Measurements from ENCODE around the gene PXDN. TPM values are rescaled to one million over a fixed set of nuclear protein-coding genes. Genes with fewer than 3 reads are reported as not detected.

PXDN gene
- total RNA-seq, 4 donors from 2014 or later, result 9.0 to 46.2 (median 18.5) TPM

DNA sequence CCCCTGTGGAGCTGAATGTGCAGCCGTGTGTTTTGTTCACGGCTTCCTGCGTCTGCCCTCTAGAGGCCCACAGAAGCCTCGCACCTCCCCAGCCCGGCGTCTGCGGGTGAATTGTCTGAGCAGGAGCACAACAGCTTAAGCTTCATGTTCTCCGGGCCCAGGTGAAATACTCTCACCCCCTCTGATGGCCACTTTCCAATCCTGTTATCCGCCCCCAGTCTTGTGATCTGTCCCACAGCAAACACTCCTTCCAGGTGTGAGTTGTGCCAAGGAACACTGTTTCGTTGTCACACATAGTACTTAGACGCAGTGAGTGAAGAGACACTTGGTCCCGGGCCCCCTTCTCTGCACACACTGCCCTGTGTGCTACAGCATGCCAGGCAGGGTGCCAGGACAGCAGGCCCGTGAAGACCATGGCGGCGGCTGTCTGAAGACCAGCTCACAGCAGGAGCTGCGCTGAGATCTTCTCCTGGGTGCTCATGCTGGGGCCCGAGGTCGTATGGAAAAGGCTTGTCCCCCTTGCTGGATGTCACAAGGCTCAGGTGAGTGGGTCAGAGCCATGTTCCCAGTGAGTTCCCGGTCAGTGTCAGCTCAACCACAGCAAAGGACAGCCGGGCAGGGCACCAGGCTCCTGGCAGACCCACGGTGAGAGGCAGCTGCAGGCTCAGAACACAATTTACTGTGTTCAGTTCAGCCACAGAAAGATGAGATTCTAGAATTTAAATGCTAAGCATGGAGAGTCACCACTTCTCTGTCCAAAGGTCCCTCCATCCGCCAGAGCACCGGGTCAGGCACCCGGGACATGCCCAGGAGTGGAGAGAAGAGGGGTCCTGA lies 6.8 kb upstream of the PXDN start:
- Histone ChIP-seq H3K4me3 (no peak overlapping the region), H3K36me3 (no peaks in the 10 kb centered on the region), H3K4me1 (peaks cover 0 to 2% (median 0%) of the 10 kb centered on the region in 4 donors), H3K27ac (no peak overlapping the region), H3K27me3 (no peaks in the 10 kb centered on the region), H3K9me3 (no peaks in the 10 kb centered on the region)
- in situ Hi-C loops (cut with MboI; ENCODE audit: low pct_ligation_motif_present in 1 of 4, low pct_unique_long_range_greater_than_20kb in 1 of 4, low sequenced_read_pairs in 3 of 4) (loop anchor here in 1 of 4 donors (25.0 kb wide), 1 partner anchor 164 kb away; no protein-coding TSS in a partner anchor), intact Hi-C loops (cut with DNase I; ENCODE audit: low total_unique reads) (loop anchor here (1.0 to 10.0 kb wide), 3 partner anchors 64 to 197 kb away; no protein-coding TSS in a partner anchor)
- WGBS, 2 donors (ENCODE audit: low coverage in 1 of 2), result 34% methylated on average over 18 of the region's 24 CpGs; no CpG with 5 or more reads in 1 of the 2 donors
- TF ChIP-seq CTCF (IDR thresholded peaks at IDR 0.05) (peak; percentile 73 to 84 (median 75)), EP300 (IDR thresholded peaks at IDR 0.05; ENCODE audit: low read depth) (no peak)
- DNase-seq, result peak; percentile 65

DNA sequence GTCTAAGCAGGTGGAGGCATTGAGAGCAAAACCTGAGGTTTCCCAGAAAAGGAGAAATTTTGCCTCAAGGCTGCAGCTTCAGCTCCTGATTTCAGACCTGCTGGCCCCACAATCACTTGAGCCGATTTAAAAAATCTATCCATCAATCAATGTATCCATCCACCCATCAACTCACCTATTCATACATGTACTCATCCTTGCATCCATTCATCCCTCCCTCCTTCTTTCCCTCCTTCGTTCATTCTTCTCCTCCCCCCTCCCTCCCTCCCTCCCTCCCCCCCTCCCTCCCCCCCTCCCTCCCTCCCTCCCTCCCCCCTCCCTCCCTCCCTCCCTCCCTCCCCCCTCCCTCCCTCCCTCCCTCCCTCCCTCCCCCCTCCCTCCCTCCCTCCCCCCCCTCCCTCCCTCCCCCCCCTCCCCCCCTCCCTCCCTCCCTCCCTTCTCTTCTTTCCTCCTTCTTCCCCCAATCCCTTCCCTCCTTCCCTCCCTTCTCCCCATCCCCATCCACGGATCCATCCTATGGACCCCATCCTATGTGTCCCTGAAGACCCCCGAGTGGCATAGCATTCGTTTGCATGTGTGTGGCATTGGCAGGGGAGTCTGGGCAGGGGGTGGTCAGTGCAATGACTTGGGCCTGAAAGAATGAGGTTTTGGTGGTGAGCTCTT lies 6.1 kb upstream of the PXDN start:
- DNase-seq, result no peak
- WGBS, 2 donors (ENCODE audit: low coverage in 1 of 2), result 16% methylated on average over 5 of the region's 5 CpGs; no CpG with 5 or more reads in 1 of the 2 donors
- H3K4me3 ChIP-seq, result no peak overlapping the region
- peaks cover 3% of the 10 kb centered on the region for H3K27me3 ChIP-seq
- peaks cover under 1 to 2% (median 1%) of the 10 kb centered on the region in 4 donors for H3K4me1 ChIP-seq
- TF ChIP-seq POLR2AphosphoS5 (IDR thresholded peaks at IDR 0.05) (no peak), EP300 (IDR thresholded peaks at IDR 0.05; ENCODE audit: low read depth) (no peak), POLR2A (IDR thresholded peaks at IDR 0.05) (no peak), CTCF (IDR thresholded peaks at IDR 0.05) (no peak)
- H3K36me3 ChIP-seq, result no peaks in the 10 kb centered on the region
- in situ Hi-C loops (cut with MboI; ENCODE audit: low pct_ligation_motif_present in 1 of 4, low pct_unique_long_range_greater_than_20kb in 1 of 4, low sequenced_read_pairs in 3 of 4) (loop anchor here in 1 of 4 donors (25.0 kb wide), 1 partner anchor 163 kb away; no protein-coding TSS in a partner anchor), intact Hi-C loops (cut with DNase I; ENCODE audit: low total_unique reads) (loop anchor here (5.0 to 10.0 kb wide), 2 partner anchors 64 to 163 kb away; no protein-coding TSS in a partner anchor)
- H3K27ac ChIP-seq, result no peak overlapping the region
- H3K9me3 ChIP-seq, result no peaks in the 10 kb centered on the region

DNA sequence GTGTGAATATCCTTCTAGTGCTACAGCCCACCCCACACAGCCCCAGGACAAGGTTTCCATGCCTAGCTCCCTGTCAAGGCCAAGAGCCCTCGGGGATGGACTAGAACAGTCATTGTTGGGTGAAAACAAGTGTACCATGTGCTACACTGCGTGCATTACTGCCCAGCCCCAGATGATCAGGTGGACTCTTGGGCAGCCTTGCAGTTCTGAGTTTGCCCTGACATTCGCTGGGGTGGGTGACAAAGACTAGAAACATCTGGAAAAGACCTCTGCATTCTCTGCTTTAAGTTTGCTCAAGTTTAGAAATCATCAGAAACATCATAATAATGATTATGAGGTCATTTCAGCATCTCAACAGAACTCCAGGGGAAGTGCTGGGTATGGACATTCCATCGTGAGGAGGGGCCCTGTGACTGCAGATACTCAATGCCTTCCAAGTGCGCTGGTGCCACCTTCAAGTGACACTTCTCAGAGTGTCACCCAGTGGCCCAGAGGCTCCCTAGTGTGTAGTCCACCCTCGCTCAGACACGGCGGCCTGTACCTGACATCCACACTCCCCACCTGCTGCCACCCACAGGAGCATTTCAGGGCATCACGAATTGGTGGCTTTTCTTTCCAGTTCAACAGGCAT lies 5.3 kb upstream of the PXDN start:
- no peak for DNase-seq
- intact Hi-C loops (cut with DNase I; ENCODE audit: low total_unique reads), result loop anchor here (5.0 to 10.0 kb wide), 2 partner anchors 65 to 162 kb away; no protein-coding TSS in a partner anchor
- in situ Hi-C loops (cut with MboI; ENCODE audit: low pct_ligation_motif_present in 1 of 4, low pct_unique_long_range_greater_than_20kb in 1 of 4, low sequenced_read_pairs in 3 of 4), result loop anchor here (10.0 to 25.0 kb wide), 4 partner anchors 65 to 162 kb away; no protein-coding TSS in a partner anchor
- no peak for TF ChIP-seq POLR2A (IDR thresholded peaks at IDR 0.05)
- no peak for TF ChIP-seq EP300 (IDR thresholded peaks at IDR 0.05; ENCODE audit: low read depth)
- no peak for TF ChIP-seq POLR2AphosphoS5 (IDR thresholded peaks at IDR 0.05)
- no peak for TF ChIP-seq CTCF (IDR thresholded peaks at IDR 0.05)
- H3K9me3 ChIP-seq, result no peaks in the 10 kb centered on the region
- H3K27me3 ChIP-seq, result peaks cover 11% of the 10 kb centered on the region
- WGBS, 2 donors (ENCODE audit: low coverage in 1 of 2), result 78% methylated on average over 9 of the region's 9 CpGs; no CpG with 5 or more reads in 1 of the 2 donors
- H3K27ac ChIP-seq, result no peak overlapping the region
- H3K4me3 ChIP-seq, result no peak overlapping the region
- no peaks in the 10 kb centered on the region for H3K36me3 ChIP-seq
- H3K4me1 ChIP-seq, result peaks cover 2 to 8% (median 6%) of the 10 kb centered on the region in 4 donors
